Thoracic aorta (tissue), 2 donors: Measurements from ENCODE around the gene CPT1B. TPM values are rescaled to one million over a fixed set of nuclear protein-coding genes. Genes with fewer than 3 reads are reported as not detected.

Experiments
- ATAC-seq: fragments of 150-250 bp; one replicate; pipeline ENCODE4 v1.8.0; 2017; ENCODE audit warnings: low read depth; ENCODE audit not compliant: insufficient number of reproducible peaks, low FRiP score
- DNase-seq: peaks from one replicate; pipeline ENCODE4 v3.0.0-alpha.2; 2020; ENCODE audit warnings: low spot score
- H3K27ac ChIP-seq, 2 donors: fragments of 200-600 bp; sonication (generic); 1 replicate in 1 of 2; 2 replicates in 1 of 2; pipeline ENCODE4 v1.5.1; 2016; ENCODE audit warnings: mild to moderate bottlenecking in 2 of 2, moderate library complexity in 2 of 2
- H3K27me3 ChIP-seq: fragments of 200-600 bp; sonication (generic); replicated peaks from 2 replicates; pipeline ENCODE4 v1.6.0; 2016; ENCODE audit warnings: mild to moderate bottlenecking; ENCODE audit not compliant: insufficient read depth
- H3K36me3 ChIP-seq: fragments of 200-600 bp; sonication (generic); one replicate; pipeline ENCODE4 v1.5.1; 2016
- H3K4me1 ChIP-seq, 2 donors: fragments of 200-600 bp; sonication (generic); 1 replicate in 1 of 2; 2 replicates in 1 of 2; pipeline versions ENCODE4 v1.5.1 to v1.6.0; 2016; ENCODE audit warnings: low read depth in 2 of 2, mild to moderate bottlenecking in 1 of 2; ENCODE audit not compliant: control insufficient read depth in 1 of 2
- H3K4me3 ChIP-seq: fragments of 200-600 bp; sonication (generic); 2 replicates; pipeline ENCODE4 v1.5.1; 2016; ENCODE audit warnings: mild to moderate bottlenecking
- H3K9me3 ChIP-seq: fragments of 200-600 bp; sonication (generic); 2 replicates; pipeline ENCODE4 v1.5.1; 2016
- total RNA-seq, 2 donors: library from RNA; depleted of rRNA; stranded (reverse); fragments of >200 nt; gene quantifications; one replicate each; pipeline versions ENCODE4 v1.1.0 to v1.2.3, GENCODE V29; 2016
- TF ChIP-seq, protein P1 (sequence below): fragments of 200-600 bp; sonication (generic); IDR thresholded peaks from one replicate; pipeline ENCODE4 v1.5.1; 2019; ENCODE audit warnings: antibody characterized with exemption

CPT1B gene
- total RNA-seq, 2 donors from 2014 or later: 14.6 to 21.4 TPM

DNA sequence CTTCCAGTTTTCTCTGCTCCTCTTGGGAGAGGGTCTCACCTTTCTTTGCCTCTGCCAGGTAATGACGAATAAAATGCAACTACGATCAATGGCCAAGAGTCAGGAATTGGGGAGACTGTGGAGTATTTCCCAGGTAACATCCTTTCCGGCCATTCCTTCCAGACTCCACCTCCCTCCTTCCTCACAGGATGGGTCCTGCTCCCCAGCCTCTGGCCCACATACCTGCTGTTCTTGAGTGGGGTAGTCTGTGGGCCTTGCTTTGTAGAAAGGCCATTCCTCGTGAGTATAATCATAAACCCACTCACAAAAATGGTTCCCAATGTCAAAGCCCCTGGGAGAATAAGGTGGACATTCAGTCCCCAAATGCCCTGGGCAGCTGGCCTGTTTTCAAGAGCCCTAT lies 1.5 kb upstream of the CPT1B start:
- no peaks in the 10 kb centered on the region for H3K36me3 ChIP-seq
- DNase-seq: no peak
- no peak overlapping the region for H3K27ac ChIP-seq
- peaks cover 7 to 29% of the 10 kb centered on the region in 2 donors for H3K4me1 ChIP-seq
- TF ChIP-seq, protein P1, sequence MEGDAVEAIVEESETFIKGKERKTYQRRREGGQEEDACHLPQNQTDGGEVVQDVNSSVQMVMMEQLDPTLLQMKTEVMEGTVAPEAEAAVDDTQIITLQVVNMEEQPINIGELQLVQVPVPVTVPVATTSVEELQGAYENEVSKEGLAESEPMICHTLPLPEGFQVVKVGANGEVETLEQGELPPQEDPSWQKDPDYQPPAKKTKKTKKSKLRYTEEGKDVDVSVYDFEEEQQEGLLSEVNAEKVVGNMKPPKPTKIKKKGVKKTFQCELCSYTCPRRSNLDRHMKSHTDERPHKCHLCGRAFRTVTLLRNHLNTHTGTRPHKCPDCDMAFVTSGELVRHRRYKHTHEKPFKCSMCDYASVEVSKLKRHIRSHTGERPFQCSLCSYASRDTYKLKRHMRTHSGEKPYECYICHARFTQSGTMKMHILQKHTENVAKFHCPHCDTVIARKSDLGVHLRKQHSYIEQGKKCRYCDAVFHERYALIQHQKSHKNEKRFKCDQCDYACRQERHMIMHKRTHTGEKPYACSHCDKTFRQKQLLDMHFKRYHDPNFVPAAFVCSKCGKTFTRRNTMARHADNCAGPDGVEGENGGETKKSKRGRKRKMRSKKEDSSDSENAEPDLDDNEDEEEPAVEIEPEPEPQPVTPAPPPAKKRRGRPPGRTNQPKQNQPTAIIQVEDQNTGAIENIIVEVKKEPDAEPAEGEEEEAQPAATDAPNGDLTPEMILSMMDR: no peak
- no peaks in the 10 kb centered on the region for H3K9me3 ChIP-seq
- no peak overlapping the region for H3K4me3 ChIP-seq
- ATAC-seq: no peak
- no peaks in the 10 kb centered on the region for H3K27me3 ChIP-seq

DNA sequence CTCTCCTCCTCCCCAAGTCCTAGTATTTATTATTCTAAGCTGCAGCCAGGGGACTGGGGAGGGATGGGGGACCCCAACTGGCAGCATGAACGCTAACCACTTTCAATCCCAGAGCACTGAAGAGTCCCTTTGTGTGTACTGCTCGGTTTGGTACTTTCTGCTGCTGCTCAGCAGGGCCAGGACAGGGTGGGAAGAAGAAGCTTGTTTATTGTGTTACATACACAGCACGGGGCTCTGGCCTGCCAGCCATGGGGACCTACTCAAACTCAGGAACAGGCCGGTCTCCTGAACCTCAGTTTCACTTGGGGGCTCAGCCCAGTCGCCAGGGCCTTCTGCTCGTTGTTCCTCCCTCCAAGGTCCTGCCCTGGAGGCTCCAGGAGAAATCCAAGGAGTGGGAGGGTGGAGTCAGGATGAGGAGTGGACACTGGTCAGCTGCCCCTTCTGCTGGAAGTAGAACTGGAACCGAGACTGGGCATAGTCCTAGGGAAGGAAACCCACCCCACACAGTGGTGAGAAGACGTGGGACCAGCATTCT lies 616 bp upstream of the CPT1B start:
- ATAC-seq (no peak), DNase-seq (no peak)
- Histone ChIP-seq H3K4me1 (peaks cover 7 to 25% of the 10 kb centered on the region in 2 donors), H3K36me3 (no peaks in the 10 kb centered on the region), H3K27me3 (no peaks in the 10 kb centered on the region), H3K4me3 (no peak overlapping the region), H3K27ac (no peak overlapping the region), H3K9me3 (no peaks in the 10 kb centered on the region)
- TF ChIP-seq, protein P1: no peak

DNA sequence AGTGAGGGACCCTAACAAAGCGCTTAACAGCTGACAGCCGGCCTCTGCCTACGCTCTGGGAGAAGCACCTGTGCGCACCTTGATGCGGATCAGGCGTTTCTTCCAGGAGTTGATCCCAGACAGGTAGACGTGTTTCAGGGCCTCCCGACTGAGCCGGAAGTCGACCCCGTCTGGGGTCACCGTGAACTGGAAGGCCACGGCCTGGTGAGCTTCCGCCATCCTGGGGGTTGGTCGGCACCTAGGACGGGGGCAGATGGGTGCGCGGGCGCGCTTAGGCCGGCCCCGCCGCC lies 585 bp downstream of the CPT1B start:
- H3K27me3 ChIP-seq: no peaks in the 10 kb centered on the region
- peaks cover 3 to 19% of the 10 kb centered on the region in 2 donors for H3K4me1 ChIP-seq
- no peaks in the 10 kb centered on the region for H3K36me3 ChIP-seq
- no peaks in the 10 kb centered on the region for H3K9me3 ChIP-seq
- DNase-seq (no peak), ATAC-seq (no peak)
- TF ChIP-seq, protein P1: no peak
- no peak overlapping the region for H3K4me3 ChIP-seq
- no peak overlapping the region for H3K27ac ChIP-seq

DNA sequence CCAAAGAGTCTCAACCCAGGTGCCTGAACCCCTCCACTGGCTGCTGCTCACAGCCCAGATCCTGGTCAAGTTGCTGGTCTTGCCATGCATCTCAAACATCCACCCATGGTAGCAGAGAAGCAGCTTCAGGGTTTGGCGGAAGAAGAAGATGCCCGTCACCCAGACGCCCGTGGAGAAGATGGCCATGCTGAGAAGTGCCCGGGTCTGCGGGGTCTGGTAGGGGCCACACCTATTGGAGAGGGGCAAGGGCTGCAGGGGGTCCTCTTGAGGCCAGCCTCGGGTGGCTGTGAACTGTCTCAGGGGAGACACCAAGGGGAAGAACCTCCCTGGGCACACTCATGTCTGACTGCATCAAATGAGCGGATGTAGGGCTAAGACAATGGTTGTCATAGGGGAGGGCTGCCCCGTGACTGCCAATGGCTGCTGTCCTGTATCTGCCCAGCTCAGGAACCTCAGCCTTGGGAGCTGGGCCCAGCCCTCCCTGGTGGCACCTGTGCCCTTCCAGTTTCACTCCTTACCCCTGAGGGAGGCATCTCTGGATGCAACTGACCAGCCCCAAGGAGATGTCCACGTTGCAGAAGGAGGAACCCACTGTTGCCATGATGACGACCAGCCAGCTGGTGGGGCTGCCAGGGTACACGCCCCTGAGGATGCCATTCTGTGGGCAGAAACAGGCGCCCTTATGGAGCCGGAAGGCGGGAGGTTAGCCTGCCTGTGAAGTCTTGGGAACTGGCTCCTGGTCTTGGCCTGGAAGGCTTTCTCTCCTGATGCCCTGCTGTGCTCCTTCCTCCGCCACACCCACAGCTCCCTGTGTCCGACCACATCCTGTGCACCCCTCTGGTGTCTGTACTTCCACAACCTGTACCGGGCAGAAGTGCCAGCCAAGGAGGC lies 1.2 kb downstream of the CPT1B start:
- H3K9me3 ChIP-seq: no peaks in the 10 kb centered on the region
- no peak for DNase-seq
- H3K4me1 ChIP-seq: peaks cover 3 to 19% of the 10 kb centered on the region in 2 donors
- no peak overlapping the region for H3K4me3 ChIP-seq
- ATAC-seq: no peak
- H3K27ac ChIP-seq: no peak overlapping the region
- no peaks in the 10 kb centered on the region for H3K36me3 ChIP-seq
- no peaks in the 10 kb centered on the region for H3K27me3 ChIP-seq
- TF ChIP-seq, protein P1: no peak

DNA sequence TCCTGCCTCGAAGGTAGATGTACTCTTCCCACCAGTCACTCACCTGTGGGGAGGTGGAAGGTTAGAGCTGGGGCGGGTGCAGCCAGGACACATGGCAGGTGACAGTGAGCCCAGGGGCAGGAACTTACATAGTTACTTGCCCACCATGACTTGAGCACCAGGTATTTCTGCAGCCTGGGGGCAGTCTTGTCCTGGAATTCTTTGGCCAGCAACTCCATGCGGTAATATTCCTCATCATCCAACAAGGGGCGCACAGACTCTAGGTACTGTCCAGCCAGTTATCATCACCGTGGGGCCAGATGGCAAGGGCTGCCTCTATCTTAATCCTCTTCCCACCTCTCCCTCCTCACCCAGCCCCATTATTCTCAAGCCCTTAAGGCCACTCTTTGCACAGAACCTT lies 2.2 kb downstream of the CPT1B start:
- Histone ChIP-seq H3K9me3 (no peaks in the 10 kb centered on the region), H3K27me3 (no peaks in the 10 kb centered on the region), H3K4me3 (no peak overlapping the region), H3K27ac (no peak overlapping the region), H3K36me3 (no peaks in the 10 kb centered on the region), H3K4me1 (peaks cover 3 to 9% of the 10 kb centered on the region in 2 donors)
- ATAC-seq: no peak
- TF ChIP-seq, protein P1: no peak
- DNase-seq: no peak
